Nephron (organoid): ENCODE results near the gene SMYD3.

Experiments
- H3K27ac Mint-ChIP-seq, 3 experiments: 2 replicates each; pipeline ENCODE4 v1.8.0; 2020; ENCODE audit warnings: mixed read lengths in 3 of 3, mild to moderate bottlenecking in 2 of 3, moderate library complexity in 1 of 3
- H3K27me3 Mint-ChIP-seq: 2 replicates; pipeline ENCODE4 v1.8.0; 2021; ENCODE audit warnings: low read depth, mild to moderate bottlenecking, moderate library complexity, mixed read lengths
- H3K36me3 Mint-ChIP-seq: 2 replicates; pipeline ENCODE4 v1.8.0; 2020; ENCODE audit warnings: low read depth, mixed read lengths
- H3K4me1 Mint-ChIP-seq: 2 replicates; pipeline ENCODE4 v1.8.0; 2020; ENCODE audit warnings: mixed read lengths
- H3K4me3 Mint-ChIP-seq, 3 experiments: 2 replicates each; pipeline ENCODE4 v1.8.0; 2020; ENCODE audit warnings: mild to moderate bottlenecking in 3 of 3, mixed read lengths in 3 of 3, moderate library complexity in 2 of 3
- H3K9me3 Mint-ChIP-seq: 2 replicates; pipeline ENCODE4 v1.8.0; 2020; ENCODE audit warnings: mixed read lengths
- TF ChIP-seq, protein P1 (sequence below), 3 experiments: fragments of 200-600 bp; sonication (generic); IDR thresholded peaks; one replicate each; pipeline ENCODE4 v1.5.0; 2021; ENCODE audit warnings: antibody characterized with exemption in 3 of 3; ENCODE audit not compliant: unreplicated experiment in 3 of 3

Gene SMYD3

DNA sequence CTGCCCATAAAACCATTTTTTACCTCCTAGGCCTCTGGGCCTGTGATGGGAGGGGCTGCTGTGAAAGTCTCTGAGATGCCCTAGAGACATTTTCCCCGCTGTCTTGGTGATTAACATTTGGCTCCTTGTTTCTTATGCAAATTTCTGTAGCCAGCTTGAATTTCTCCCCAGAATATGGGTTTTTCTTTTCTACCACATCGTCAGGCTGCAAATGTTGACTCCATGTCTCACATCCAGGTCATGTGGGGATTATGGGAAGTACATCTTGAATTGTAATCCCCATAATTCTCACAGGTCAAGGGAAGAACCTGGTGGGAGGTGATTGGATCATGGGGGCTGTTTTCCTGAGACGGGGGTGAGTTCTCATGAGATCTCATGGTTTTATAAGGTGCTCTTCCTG is 603.2 kb downstream of the SMYD3 start:
- TF ChIP-seq, protein P1, sequence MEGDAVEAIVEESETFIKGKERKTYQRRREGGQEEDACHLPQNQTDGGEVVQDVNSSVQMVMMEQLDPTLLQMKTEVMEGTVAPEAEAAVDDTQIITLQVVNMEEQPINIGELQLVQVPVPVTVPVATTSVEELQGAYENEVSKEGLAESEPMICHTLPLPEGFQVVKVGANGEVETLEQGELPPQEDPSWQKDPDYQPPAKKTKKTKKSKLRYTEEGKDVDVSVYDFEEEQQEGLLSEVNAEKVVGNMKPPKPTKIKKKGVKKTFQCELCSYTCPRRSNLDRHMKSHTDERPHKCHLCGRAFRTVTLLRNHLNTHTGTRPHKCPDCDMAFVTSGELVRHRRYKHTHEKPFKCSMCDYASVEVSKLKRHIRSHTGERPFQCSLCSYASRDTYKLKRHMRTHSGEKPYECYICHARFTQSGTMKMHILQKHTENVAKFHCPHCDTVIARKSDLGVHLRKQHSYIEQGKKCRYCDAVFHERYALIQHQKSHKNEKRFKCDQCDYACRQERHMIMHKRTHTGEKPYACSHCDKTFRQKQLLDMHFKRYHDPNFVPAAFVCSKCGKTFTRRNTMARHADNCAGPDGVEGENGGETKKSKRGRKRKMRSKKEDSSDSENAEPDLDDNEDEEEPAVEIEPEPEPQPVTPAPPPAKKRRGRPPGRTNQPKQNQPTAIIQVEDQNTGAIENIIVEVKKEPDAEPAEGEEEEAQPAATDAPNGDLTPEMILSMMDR (IDR thresholded peaks at IDR 0.05; ENCODE audit: unreplicated experiment in 3 of 3), result no peak
- Mint-ChIP-seq H3K27me3 (no peaks in the 10 kb centered on the region), H3K4me1 (no peaks in the 10 kb centered on the region), H3K27ac (no peak overlapping the region), H3K9me3 (no peaks in the 10 kb centered on the region), H3K4me3 (no peak overlapping the region), H3K36me3 (peaks cover 14% of the 10 kb centered on the region)

DNA sequence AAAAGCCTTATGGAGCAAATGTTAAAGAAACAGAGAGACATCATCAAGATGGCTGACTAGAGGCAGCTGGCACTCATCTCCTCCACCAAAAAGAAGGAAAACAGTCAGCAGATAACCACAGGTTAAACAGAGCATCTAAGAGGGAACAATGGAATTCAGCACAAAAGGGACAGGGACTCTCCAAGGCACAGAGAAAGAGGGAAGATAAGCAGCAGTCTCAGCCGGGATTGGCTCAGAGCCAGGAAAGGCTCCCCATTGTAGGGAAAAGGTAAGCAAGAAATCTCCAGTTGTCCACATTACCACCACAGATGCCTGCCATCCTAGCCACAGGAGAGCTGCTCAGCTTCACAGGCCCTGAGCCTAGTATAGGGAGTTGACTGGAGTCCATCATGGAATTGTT is 605.5 kb downstream of the SMYD3 start:
- Mint-ChIP-seq H3K27me3 (no peaks in the 10 kb centered on the region), H3K4me1 (no peaks in the 10 kb centered on the region), H3K27ac (peak overlapping the region in 1 of 3 experiments; percentile 12), H3K4me3 (no peak overlapping the region), H3K9me3 (no peaks in the 10 kb centered on the region), H3K36me3 (peaks cover 10% of the 10 kb centered on the region)
- TF ChIP-seq, protein P1 (IDR thresholded peaks at IDR 0.05; ENCODE audit: unreplicated experiment in 3 of 3), result no peak

DNA sequence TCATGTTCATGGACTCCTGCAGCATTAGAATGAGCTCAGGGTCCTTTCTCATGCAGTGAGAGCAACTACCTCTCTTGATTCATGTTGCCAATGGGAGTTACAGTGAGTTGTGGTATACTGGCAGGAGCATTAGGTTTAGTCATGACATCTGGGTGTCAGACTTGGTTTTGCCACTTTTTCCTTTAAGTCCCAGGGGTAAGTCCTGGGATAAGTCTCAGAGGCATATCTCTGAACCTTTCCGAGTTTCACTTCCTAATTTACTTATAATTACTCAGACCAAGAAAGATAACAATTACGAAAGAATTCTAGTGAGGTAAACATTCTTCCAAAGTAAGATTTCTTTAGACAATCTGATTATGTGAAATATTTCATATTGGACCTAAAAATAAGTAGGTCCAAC is 606.0 kb downstream of the SMYD3 start:
- Mint-ChIP-seq H3K4me3 (no peak overlapping the region), H3K36me3 (peaks cover 10% of the 10 kb centered on the region), H3K27me3 (no peaks in the 10 kb centered on the region), H3K9me3 (no peaks in the 10 kb centered on the region), H3K27ac (no peak overlapping the region), H3K4me1 (peaks cover 5% of the 10 kb centered on the region)
- TF ChIP-seq, protein P1 (IDR thresholded peaks at IDR 0.05; ENCODE audit: unreplicated experiment in 3 of 3), result no peak

DNA sequence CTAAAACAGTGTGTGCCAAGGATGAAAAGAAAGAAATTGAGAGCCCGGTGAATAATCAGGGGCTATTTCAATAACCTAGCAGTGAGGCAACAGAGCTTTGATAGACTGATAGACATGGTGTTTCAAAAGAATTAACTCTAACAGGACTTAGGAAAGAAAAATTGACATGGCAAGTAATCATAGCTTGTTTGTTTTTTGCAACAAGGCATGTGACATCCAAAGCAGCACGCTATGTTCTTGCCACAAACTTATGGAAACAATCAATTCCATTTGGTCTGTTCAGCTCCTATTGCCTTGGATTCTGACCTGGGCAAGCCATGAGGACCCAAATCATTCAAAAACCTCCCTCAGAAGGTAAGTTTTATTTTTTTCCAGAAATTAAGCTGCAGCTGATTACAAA is 608.5 kb downstream of the SMYD3 start:
- H3K4me3 Mint-ChIP-seq, result no peak overlapping the region

DNA sequence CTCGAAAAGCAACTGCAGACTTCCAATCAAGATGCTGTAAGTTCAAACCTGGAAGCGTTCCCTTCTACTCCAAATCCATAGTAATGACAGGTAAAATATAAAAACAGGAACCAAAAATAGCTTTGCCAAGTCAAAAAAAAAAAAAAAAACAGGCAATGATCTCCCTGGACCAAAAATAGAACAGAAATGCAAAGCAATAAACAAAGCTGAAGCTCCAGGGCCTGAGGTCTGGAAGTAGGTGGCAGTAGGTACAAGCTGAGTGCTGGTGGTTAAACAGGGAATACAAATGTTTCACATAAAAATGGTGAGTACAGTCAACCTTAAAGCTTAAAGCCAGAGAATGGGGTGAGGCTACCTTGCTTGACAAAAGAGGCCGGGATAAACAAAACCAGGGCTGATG is 610.8 kb downstream of the SMYD3 start:
- TF ChIP-seq, protein P1 (IDR thresholded peaks at IDR 0.05; ENCODE audit: unreplicated experiment in 3 of 3), result no peak
- Mint-ChIP-seq H3K36me3 (peaks cover 8% of the 10 kb centered on the region), H3K27me3 (no peaks in the 10 kb centered on the region), H3K9me3 (peaks cover 11% of the 10 kb centered on the region), H3K4me1 (peaks cover 14% of the 10 kb centered on the region), H3K4me3 (no peak overlapping the region), H3K27ac (no peak overlapping the region)

More for the DNA sequence above, 608.5 kb downstream of the SMYD3 start:
- Mint-ChIP-seq H3K27ac (no peak overlapping the region), H3K9me3 (peaks cover 2% of the 10 kb centered on the region), H3K36me3 (peaks cover 3% of the 10 kb centered on the region), H3K4me1 (peaks cover 14% of the 10 kb centered on the region), H3K27me3 (no peaks in the 10 kb centered on the region)
- TF ChIP-seq, protein P1 (IDR thresholded peaks at IDR 0.05; ENCODE audit: unreplicated experiment in 3 of 3), result no peak

DNA sequence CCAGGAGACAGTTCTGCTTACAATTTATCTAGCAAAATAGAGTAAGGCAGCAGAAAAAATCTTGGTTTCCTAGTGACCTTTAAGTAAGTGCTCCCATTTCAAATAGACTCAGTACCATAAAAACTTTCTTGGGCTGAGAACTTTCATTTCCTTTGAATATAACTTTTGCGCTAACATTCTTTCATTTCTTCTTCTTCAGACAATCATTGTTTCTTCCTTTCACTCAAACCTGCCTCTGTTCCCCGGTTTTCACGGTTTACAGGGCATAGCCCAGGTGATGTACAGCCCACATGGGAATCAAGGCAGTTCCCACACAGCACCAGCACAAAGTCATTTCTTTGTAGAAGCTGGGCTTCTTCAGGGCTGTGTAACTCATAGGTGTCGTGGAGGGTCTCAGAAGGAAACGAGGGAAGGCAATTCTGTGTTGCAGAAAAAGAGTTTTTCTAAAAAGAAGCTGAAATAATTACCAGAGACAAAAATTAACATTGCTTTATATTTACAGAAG is 611.6 kb downstream of the SMYD3 start:
- peaks cover 15% of the 10 kb centered on the region for H3K9me3 Mint-ChIP-seq
- H3K27me3 Mint-ChIP-seq, result no peaks in the 10 kb centered on the region
- peaks cover 13% of the 10 kb centered on the region for H3K36me3 Mint-ChIP-seq
- peaks cover 14% of the 10 kb centered on the region for H3K4me1 Mint-ChIP-seq
- TF ChIP-seq, protein P1 (IDR thresholded peaks at IDR 0.05; ENCODE audit: unreplicated experiment in 3 of 3), result no peak
- H3K4me3 Mint-ChIP-seq, result no peak overlapping the region
- peak overlapping the region in 1 of 3 experiments; percentile 10 for H3K27ac Mint-ChIP-seq
